H1 (cell line): ENCODE data around the gene SKAP2. TPM values are rescaled to one million over a fixed set of nuclear protein-coding genes. Genes with fewer than 3 reads are reported as not detected.

Source experiments
- CTCF ChIA-PET: fragments of 300-600 bp; sonication (Branson Sonifier 250); formaldehyde crosslinking; loops from one replicate; lab custom pipeline; 2021; ENCODE audit not compliant: partially characterized antibody; lab: Charles Lee
- POLR2A ChIA-PET: fragments of 300-600 bp; sonication (Branson Sonifier 250); formaldehyde crosslinking; loops from one replicate; lab custom pipeline; 2021; ENCODE audit warnings: inconsistent platforms; ENCODE audit not compliant: partially characterized antibody; lab: Charles Lee
- DNase-seq, 2 experiments: peaks; one replicate each; pipeline versions ENCODE4 v3.0.0 to v3.0.0-alpha.2; 2010 to 2022; ENCODE audit warnings: low spot score in 2 of 2, low read depth in 1 of 2, mixed read lengths in 1 of 2
- FAIRE-seq: peaks from 2 replicates; lab custom pipeline; 2011; peaks lifted over from hg19 to GRCh38; lab: Jason Lieb, UNC
- H2AFZ ChIP-seq: 2 replicates; pipeline ENCODE4 v1.8.1; 2012; ENCODE audit warnings: low read length, inconsistent platforms
- H2AK5ac ChIP-seq: 2 replicates; pipeline ENCODE4 v1.6.1; 2013; ENCODE audit warnings: low read depth, low read length
- H2BK120ac ChIP-seq: replicated peaks from 2 replicates; pipeline ENCODE3; 2013; ENCODE audit warnings: low read depth, low read length, inconsistent platforms
- H2BK12ac ChIP-seq: 2 replicates; pipeline ENCODE4 v1.6.1; 2013; ENCODE audit warnings: low read depth, low read length
- H2BK15ac ChIP-seq: 2 replicates; pipeline ENCODE4 v1.6.1; 2013; ENCODE audit warnings: low read length
- H2BK20ac ChIP-seq: 2 replicates; pipeline ENCODE4 v1.6.1; 2013; ENCODE audit warnings: low read length
- H2BK5ac ChIP-seq: 2 replicates; pipeline ENCODE4 v1.6.1; 2013; ENCODE audit warnings: low read depth, low read length
- H3K14ac ChIP-seq: 2 replicates; pipeline ENCODE4 v1.6.1; 2013; ENCODE audit warnings: inconsistent platforms; ENCODE audit not compliant: insufficient read length
- H3K18ac ChIP-seq: 2 replicates; pipeline ENCODE4 v1.6.1; 2013; ENCODE audit warnings: low read length; ENCODE audit errors: extremely low read depth
- H3K23ac ChIP-seq: 2 replicates; pipeline ENCODE4 v1.6.1; 2013; ENCODE audit warnings: inconsistent platforms; ENCODE audit not compliant: insufficient read length
- H3K23me2 ChIP-seq: 2 replicates; pipeline ENCODE4 v1.6.1; 2013; ENCODE audit warnings: low read depth, low read length
- H3K27ac ChIP-seq: 2 replicates; pipeline ENCODE4 v1.6.1; 2011; ENCODE audit warnings: low read depth, low read length, inconsistent platforms
- H3K27me3 ChIP-seq, 4 experiments: replicated peaks in 1 of 4; 1 replicate in 1 of 4; 2 replicates in 3 of 4; pipeline versions ENCODE4 v1.6.1 to v1.8.1; 2011 to 2013; ENCODE audit warnings: low read length in 3 of 4, mild to moderate bottlenecking in 3 of 4, inconsistent platforms in 2 of 4, mixed read lengths in 2 of 4, moderate library complexity in 1 of 4; ENCODE audit not compliant: control insufficient read depth in 3 of 4, insufficient read depth in 3 of 4; ENCODE audit errors: extremely low read depth in 1 of 4
- H3K36me3 ChIP-seq, 4 experiments: 2 replicates each; pipeline versions ENCODE4 v1.6.1 to v1.8.1; 2011 to 2013; ENCODE audit warnings: mild to moderate bottlenecking in 4 of 4, low read length in 3 of 4, moderate library complexity in 2 of 4, control low read depth in 1 of 4, inconsistent platforms in 1 of 4; ENCODE audit not compliant: insufficient read depth in 4 of 4, control insufficient read depth in 2 of 4
- H3K4ac ChIP-seq: replicated peaks from 2 replicates; pipeline ENCODE3; 2013; ENCODE audit warnings: low read length, low read depth, mixed read lengths, inconsistent platforms; ENCODE audit not compliant: insufficient read length
- H3K4me1 ChIP-seq, 4 experiments: replicated peaks in 1 of 4; 1 replicate in 1 of 4; 2 replicates in 3 of 4; pipeline versions ENCODE4 v1.6.1 to v1.8.1; 2011 to 2013; ENCODE audit warnings: low read length in 3 of 4, inconsistent platforms in 2 of 4, mixed read lengths in 1 of 4; ENCODE audit not compliant: insufficient read depth in 4 of 4, control insufficient read depth in 3 of 4
- H3K4me2 ChIP-seq, 2 experiments: 2 replicates each; pipeline versions ENCODE4 v1.6.1 to v1.8.1; 2011 to 2013; ENCODE audit warnings: low read depth in 2 of 2, low read length in 2 of 2, control low read depth in 1 of 2, inconsistent platforms in 1 of 2, mild to moderate bottlenecking in 1 of 2; ENCODE audit not compliant: insufficient read depth in 1 of 2
- H3K4me3 ChIP-seq, 4 experiments: fragments of 200-600, 300-600 bp in 1 of 4; sonication (generic), shearing (Covaris generic), sonication (Bioruptor Twin) in 1 of 4; 2 replicates each; pipeline versions ENCODE4 v1.5.1 to v1.8.1; 2011 to 2016; ENCODE audit warnings: low read length in 4 of 4, low read depth in 3 of 4, control low read depth in 2 of 4, inconsistent platforms in 2 of 4, mild to moderate bottlenecking in 2 of 4, mixed read lengths in 1 of 4, moderate library complexity in 1 of 4; ENCODE audit not compliant: insufficient read depth in 2 of 4; ENCODE audit errors: extremely low read depth in 1 of 4
- H3K56ac ChIP-seq: replicated peaks from 2 replicates; pipeline ENCODE3; 2013; ENCODE audit warnings: low read depth, mild to moderate bottlenecking, mixed read lengths, low read length, inconsistent platforms; ENCODE audit not compliant: insufficient read length
- H3K79me1 ChIP-seq: 2 replicates; pipeline ENCODE4 v1.6.1; 2013; ENCODE audit warnings: low read depth, low read length, control low read depth
- H3K79me2 ChIP-seq, 2 experiments: 2 replicates each; pipeline versions ENCODE4 v1.6.1 to v1.8.1; 2012 to 2013; ENCODE audit warnings: low read length in 2 of 2, mild to moderate bottlenecking in 2 of 2, inconsistent platforms in 1 of 2; ENCODE audit not compliant: insufficient read depth in 2 of 2, control insufficient read depth in 1 of 2
- H3K9ac ChIP-seq, 4 experiments: replicated peaks in 1 of 4; 1 replicate in 1 of 4; 2 replicates in 3 of 4; pipeline versions ENCODE4 v1.6.1 to v1.8.1; 2011 to 2013; ENCODE audit warnings: low read depth in 3 of 4, low read length in 3 of 4, control low read depth in 2 of 4, mild to moderate bottlenecking in 2 of 4, moderate library complexity in 2 of 4, inconsistent platforms in 1 of 4; ENCODE audit errors: extremely low read depth in 1 of 4
- H3K9me3 ChIP-seq, 2 experiments: 2 replicates each; pipeline versions ENCODE4 v1.6.1 to v1.8.1; 2012 to 2013; ENCODE audit warnings: mild to moderate bottlenecking in 2 of 2, moderate library complexity in 2 of 2, control low read depth in 1 of 2, inconsistent platforms in 1 of 2, low read depth in 1 of 2, low read length in 1 of 2, mixed read lengths in 1 of 2; ENCODE audit not compliant: insufficient read depth in 2 of 2
- H4K20me1 ChIP-seq, 2 experiments: replicated peaks in 1 of 2; 2 replicates each; pipeline versions ENCODE3 to v1.8.1; 2011 to 2013; ENCODE audit warnings: inconsistent platforms in 2 of 2, low read length in 2 of 2, mild to moderate bottlenecking in 1 of 2; ENCODE audit not compliant: insufficient read depth in 2 of 2, control insufficient read depth in 1 of 2
- H4K5ac ChIP-seq: 2 replicates; pipeline ENCODE4 v1.6.1; 2013; ENCODE audit warnings: low read length, low read depth, mixed read lengths, inconsistent platforms; ENCODE audit not compliant: insufficient read length
- H4K8ac ChIP-seq: 2 replicates; pipeline ENCODE4 v1.8.0; 2013; ENCODE audit warnings: mild to moderate bottlenecking, moderate library complexity, low read length, inconsistent platforms; ENCODE audit not compliant: insufficient read depth; ENCODE audit errors: extremely low read depth
- H4K91ac ChIP-seq: replicated peaks from 2 replicates; pipeline ENCODE3; 2013; ENCODE audit warnings: low read length, mixed read lengths, inconsistent platforms; ENCODE audit not compliant: insufficient read length
- EZH2 ChIP-seq: fragments of 200-600 bp; sonication (generic); IDR thresholded peaks from 2 replicates; pipeline ENCODE4 v1.7.1; 2012; ENCODE audit warnings: low read depth, mild to moderate bottlenecking, moderate library complexity, low read length, inconsistent platforms; ENCODE audit not compliant: severe bottlenecking
- FOSL1 ChIP-seq: IDR thresholded peaks from 2 replicates; pipeline ENCODE4 v1.6.1; 2011; ENCODE audit warnings: mild to moderate bottlenecking, low read depth, low read length, moderate library complexity; ENCODE audit not compliant: insufficient read depth
- HDAC2 ChIP-seq, 2 experiments: fragments of 300-600 bp in 1 of 2; sonication (generic) in 1 of 2; IDR thresholded peaks; 2 replicates each; pipeline ENCODE4 v1.6.1; 2011 to 2012; ENCODE audit warnings: low read depth in 2 of 2, low read length in 2 of 2, mild to moderate bottlenecking in 2 of 2, moderate library complexity in 2 of 2, borderline replicate concordance in 1 of 2, inconsistent platforms in 1 of 2
- NANOG ChIP-seq: IDR thresholded peaks from 2 replicates; pipeline ENCODE4 v1.6.1; 2011; ENCODE audit warnings: low read length, low read depth, mild to moderate bottlenecking, inconsistent platforms; ENCODE audit not compliant: insufficient read depth, poor library complexity, severe bottlenecking
- RFX5 ChIP-seq: IDR thresholded peaks from 2 replicates; pipeline ENCODE4 v1.6.1; 2011; ENCODE audit warnings: low read depth, low read length, improper control_type of control experiment, borderline replicate concordance
- TAF1 ChIP-seq: IDR thresholded peaks from 2 replicates; pipeline ENCODE4 v1.6.1; 2011; ENCODE audit warnings: mild to moderate bottlenecking, low read depth, low read length
- TAF7 ChIP-seq: optimal IDR thresholded peaks from 2 replicates; pipeline ENCODE3; 2011; ENCODE audit warnings: low read depth, mild to moderate bottlenecking, inconsistent platforms, low read length, moderate library complexity, borderline replicate concordance
- TEAD4 ChIP-seq: IDR thresholded peaks from 2 replicates; pipeline ENCODE4 v1.6.1; 2012; ENCODE audit warnings: low read depth, low read length, inconsistent platforms, mixed read lengths
- YY1 ChIP-seq: IDR thresholded peaks from 2 replicates; pipeline ENCODE4 v1.6.1; 2011; ENCODE audit warnings: low read depth, mild to moderate bottlenecking, low read length
- WGBS, 2 experiments: shearing (Covaris generic) in 1 of 2; methylation state at CpG; one replicate each; pipeline versions ENCODE4 v1.1.6 to v1.1.7; 2013 to 2015; ENCODE audit warnings: low lambda C conversion rate in 2 of 2, mixed read lengths in 2 of 2, inconsistent platforms in 1 of 2, low coverage in 1 of 2, missing lambda C conversion rate in 1 of 2; ENCODE audit not compliant: insufficient replicate concordance in 2 of 2, insufficient coverage in 1 of 2, insufficient read length in 1 of 2; ENCODE audit errors: extremely low coverage in 1 of 2, missing lambda C conversion rate in 1 of 2; 5-methylcytosine and 5-hydroxymethylcytosine counted together
- polyA plus RNA-seq, 7 experiments: library from polyadenylated mRNA; depleted of rRNA in 3 of 7; stranded (reverse) in 5 of 7; unstranded in 2 of 7; fragments of >200 nt in 5 of 7; fragments of 200-250 nt in 2 of 7; gene quantifications; 1 replicate in 5 of 7; 2 replicates in 1 of 7; 4 replicates in 1 of 7; pipeline versions ENCODE4 v1.2.1 to v1.2.3, GENCODE V29; 2011 to 2013; ENCODE audit warnings: missing spikeins in 2 of 7, mixed read lengths in 2 of 7
- total RNA-seq: library from RNA; stranded (reverse); fragmentation: NEBNext Ultra II Directional; extraction: Animal tissue kit (Norgen Biotek cat#: 25700); gene quantifications from 2 replicates; pipeline ENCODE4 v1.2.1, GENCODE V29; 2021
- TF ChIP-seq, protein P1 (sequence below): IDR thresholded peaks from 2 replicates; pipeline ENCODE4 v1.6.1; 2012; ENCODE audit warnings: low read length, inconsistent platforms

SKAP2 gene
- total and polyA plus RNA-seq, 2 of the 8 experiments (the other 6 are each of a cell fraction or from before 2014, with no cell fraction given), result 0.53 to 5.1 TPM

GRCh38 chr7:26841003-26841739 is 23.2 kb downstream of the SKAP2 start:
- ChIA-PET CTCF (no interaction called here), POLR2A (no interaction called here)
- Histone ChIP-seq H2AK5ac (no peak overlapping the region), H3K36me3 (no peaks in the 10 kb centered on the region), H3K79me2 (no peaks in the 10 kb centered on the region), H2BK20ac (no peak overlapping the region), H2BK5ac (no peak overlapping the region), H4K20me1 (no peaks in the 10 kb centered on the region), H3K56ac (no peak overlapping the region), H3K23me2 (no peaks in the 10 kb centered on the region), H3K4ac (no peak overlapping the region), H3K9ac (no peak overlapping the region), H3K9me3 (no peaks in the 10 kb centered on the region), H3K27me3 (no peaks in the 10 kb centered on the region), H2AFZ (no peak overlapping the region), H3K4me3 (no peak overlapping the region), H4K91ac (no peak overlapping the region), H2BK15ac (no peak overlapping the region), H3K18ac (no peak overlapping the region), H3K27ac (no peak overlapping the region), H2BK12ac (no peak overlapping the region), H4K8ac (no peak overlapping the region), H3K79me1 (no peaks in the 10 kb centered on the region), H3K14ac (no peak overlapping the region), H4K5ac (no peak overlapping the region), H3K4me2 (no peak overlapping the region), H3K4me1 (no peaks in the 10 kb centered on the region), H3K23ac (no peak overlapping the region), H2BK120ac (no peak overlapping the region)
- DNase-seq, result no peak
- FAIRE-seq, result no peak
- 86% methylated on average over 4 of the region's 4 CpGs; no CpG with 5 or more reads in 1 of the 2 experiments for WGBS, 2 experiments
- TF ChIP-seq FOSL1 (no peak), EZH2 (no peak), RFX5 (no peak), YY1 (no peak), TAF7 (no peak), HDAC2 (IDR thresholded peaks at IDR 0.05; ENCODE audit: borderline replicate concordance in 1 of 2, low read depth in 2 of 2, low read length in 2 of 2) (no peak), TEAD4 (no peak), TAF1 (no peak), NANOG (no peak)
- TF ChIP-seq, protein P1, sequence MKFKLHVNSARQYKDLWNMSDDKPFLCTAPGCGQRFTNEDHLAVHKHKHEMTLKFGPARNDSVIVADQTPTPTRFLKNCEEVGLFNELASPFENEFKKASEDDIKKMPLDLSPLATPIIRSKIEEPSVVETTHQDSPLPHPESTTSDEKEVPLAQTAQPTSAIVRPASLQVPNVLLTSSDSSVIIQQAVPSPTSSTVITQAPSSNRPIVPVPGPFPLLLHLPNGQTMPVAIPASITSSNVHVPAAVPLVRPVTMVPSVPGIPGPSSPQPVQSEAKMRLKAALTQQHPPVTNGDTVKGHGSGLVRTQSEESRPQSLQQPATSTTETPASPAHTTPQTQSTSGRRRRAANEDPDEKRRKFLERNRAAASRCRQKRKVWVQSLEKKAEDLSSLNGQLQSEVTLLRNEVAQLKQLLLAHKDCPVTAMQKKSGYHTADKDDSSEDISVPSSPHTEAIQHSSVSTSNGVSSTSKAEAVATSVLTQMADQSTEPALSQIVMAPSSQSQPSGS, result no peak
